Keratinocyte (primary cell): Measurements from ENCODE around the gene LAD1.

Experiments used
- EZH2 ChIP-seq: IDR thresholded peaks from one replicate; pipeline ENCODE4 v1.6.1; 2012; ENCODE audit warnings: inconsistent platforms, mild to moderate bottlenecking, low read length, moderate library complexity
- TF ChIP-seq, protein P1 (sequence below), 3 experiments: IDR thresholded peaks in 1 of 3; conservative IDR thresholded peaks in 1 of 3; optimal IDR thresholded peaks in 1 of 3; 2 replicates in 2 of 3; 3 replicates in 1 of 3; pipeline versions ENCODE3 to v1.5.1; 2011; ENCODE audit warnings: low read length in 3 of 3, mild to moderate bottlenecking in 3 of 3, moderate library complexity in 2 of 3, control low read depth in 1 of 3, inconsistent platforms in 1 of 3; ENCODE audit not compliant: insufficient read depth in 2 of 3; ENCODE audit errors: extremely low read depth in 1 of 3

DNA sequence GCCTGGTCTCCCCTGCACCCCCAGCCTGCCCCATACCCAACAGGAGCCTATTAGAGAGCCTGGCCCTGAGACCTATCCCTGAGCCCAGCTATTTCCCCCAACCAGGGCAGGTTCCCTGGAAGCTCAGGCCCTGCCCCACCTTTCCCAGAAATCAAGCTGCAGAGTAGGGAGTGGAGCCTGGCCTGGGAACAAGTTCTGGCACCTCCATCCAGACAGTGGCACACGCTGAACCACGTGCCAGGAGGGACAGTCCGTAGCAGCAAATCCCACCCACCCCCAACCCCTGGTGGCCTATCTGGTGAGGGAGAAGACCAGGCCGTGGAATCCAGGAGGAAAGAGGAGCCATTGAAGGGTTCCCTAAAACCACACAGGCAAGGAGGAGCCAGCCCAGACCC, 44.2 kb downstream of the LAD1 start:
- no peak for TF ChIP-seq EZH2
- TF ChIP-seq, protein P1, sequence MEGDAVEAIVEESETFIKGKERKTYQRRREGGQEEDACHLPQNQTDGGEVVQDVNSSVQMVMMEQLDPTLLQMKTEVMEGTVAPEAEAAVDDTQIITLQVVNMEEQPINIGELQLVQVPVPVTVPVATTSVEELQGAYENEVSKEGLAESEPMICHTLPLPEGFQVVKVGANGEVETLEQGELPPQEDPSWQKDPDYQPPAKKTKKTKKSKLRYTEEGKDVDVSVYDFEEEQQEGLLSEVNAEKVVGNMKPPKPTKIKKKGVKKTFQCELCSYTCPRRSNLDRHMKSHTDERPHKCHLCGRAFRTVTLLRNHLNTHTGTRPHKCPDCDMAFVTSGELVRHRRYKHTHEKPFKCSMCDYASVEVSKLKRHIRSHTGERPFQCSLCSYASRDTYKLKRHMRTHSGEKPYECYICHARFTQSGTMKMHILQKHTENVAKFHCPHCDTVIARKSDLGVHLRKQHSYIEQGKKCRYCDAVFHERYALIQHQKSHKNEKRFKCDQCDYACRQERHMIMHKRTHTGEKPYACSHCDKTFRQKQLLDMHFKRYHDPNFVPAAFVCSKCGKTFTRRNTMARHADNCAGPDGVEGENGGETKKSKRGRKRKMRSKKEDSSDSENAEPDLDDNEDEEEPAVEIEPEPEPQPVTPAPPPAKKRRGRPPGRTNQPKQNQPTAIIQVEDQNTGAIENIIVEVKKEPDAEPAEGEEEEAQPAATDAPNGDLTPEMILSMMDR (optimal IDR thresholded peaks at IDR 0.05 in 1 of 3, IDR thresholded peaks at IDR 0.05 in 1 of 3, conservative IDR thresholded peaks at IDR 0.05 in 1 of 3; ENCODE audit: extremely low read depth in 1 of 3, insufficient read depth in 2 of 3, low read length in 3 of 3): no peak
